ENCODE data around the gene FGF2. TPM values are rescaled to one million over a fixed set of nuclear protein-coding genes. Genes with fewer than 3 reads are reported as not detected.
"Not testable (repeated sequence)": the region's sequence is repeated elsewhere in the genome, so short reads cannot be mapped to it uniquely, and the experiment has no call there.

Gene FGF2
- polyA plus RNA-seq, 12 donors: 6.8 to 12.5 (median 9.7) TPM; not detected in 1

- DNase-seq: no peak
These were observed 19.5 kb upstream of the FGF2 start for GRCh38 chr4:122806981-122807679.

- DNase-seq: no peak
These were observed 16.0 kb upstream of the FGF2 start for GRCh38 chr4:122810669-122811068.

- not testable (repeated sequence) for DNase-seq
These were observed 14.8 kb upstream of the FGF2 start for GRCh38 chr4:122811781-122812180.

- DNase-seq: not testable (repeated sequence)
These were observed 13.8 kb upstream of the FGF2 start for GRCh38 chr4:122812823-122813222.

GRCh38 chr4:122814426-122814825, 12.2 kb upstream of the FGF2 start:
- DNase-seq: no peak

- no peak for DNase-seq
These were observed 11.4 kb upstream of the FGF2 start for GRCh38 chr4:122815248-122815647.

- DNase-seq: no peak
These were observed 10.2 kb upstream of the FGF2 start for GRCh38 chr4:122816476-122816875.

GRCh38 chr4:122819708-122820449, 6.8 kb upstream of the FGF2 start:
- no peak for DNase-seq

- DNase-seq: no peak
These were observed 5.5 kb upstream of the FGF2 start for GRCh38 chr4:122821092-122821491.

GRCh38 chr4:122822466-122822865, 4.2 kb upstream of the FGF2 start:
- no peak for DNase-seq

- no peak for DNase-seq
These were observed 3.2 kb upstream of the FGF2 start for GRCh38 chr4:122823476-122823875.

GRCh38 chr4:122824616-122825015, 2.0 kb upstream of the FGF2 start:
- DNase-seq: no peak

GRCh38 chr4:122826079-122826527, 528 bp upstream of the FGF2 start:
- peak; percentile 59 for DNase-seq

- peak; percentile 69 for DNase-seq
These were observed 737 bp downstream of the FGF2 start for GRCh38 chr4:122827258-122827878.

- peak; percentile 51 for DNase-seq
These were observed 1.4 kb downstream of the FGF2 start for GRCh38 chr4:122827879-122828601.

- peak; percentile 87 for DNase-seq
These were observed 3.9 kb downstream of the FGF2 start for GRCh38 chr4:122830426-122831095.

- no peak for DNase-seq
These were observed 5.0 kb downstream of the FGF2 start for GRCh38 chr4:122831515-122832196.

GRCh38 chr4:122832732-122833131, 6.1 kb downstream of the FGF2 start:
- DNase-seq: no peak

- DNase-seq: no peak
These were observed 7.4 kb downstream of the FGF2 start for GRCh38 chr4:122833999-122834398.

GRCh38 chr4:122836941-122837340, 10.3 kb downstream of the FGF2 start:
- DNase-seq: no peak

- no peak for DNase-seq
These were observed 11.4 kb downstream of the FGF2 start for GRCh38 chr4:122838034-122838433.
